Activated naive CD8-positive, alpha-beta T cell treated with anti-CD3 and anti-CD28 coated beads, Interleukin-2, amount 10 ng/mL, durations not matched to agents 7 days and 5 days (primary cell): ENCODE results near the gene PRICKLE2. TPM values are rescaled to one million over a fixed set of nuclear protein-coding genes. Genes with fewer than 3 reads are reported as not detected.

Experiments used
- ATAC-seq: fragments of 150-1000 bp; cut with Tn5 transposase; one replicate; pipeline ENCODE4 v1.10.0; 2021; ENCODE audit warnings: low read depth, moderate library complexity
- POLR2A ChIA-PET: fragments of 350-600 bp; sonication (Branson Sonifier 250); formaldehyde crosslinking; loops from one replicate; lab custom pipeline; 2021; ENCODE audit warnings: antibody characterized with exemption; lab: Charles Lee
- DNase-seq: peaks from one replicate; pipeline ENCODE4 v3.0.0; 2021
- H3K27ac Mint-ChIP-seq: one replicate; pipeline ENCODE4 v1.8.0; 2022; ENCODE audit warnings: mild to moderate bottlenecking, mixed read lengths
- H3K27me3 Mint-ChIP-seq: one replicate; pipeline ENCODE4 v1.8.0; 2022; ENCODE audit warnings: mild to moderate bottlenecking, moderate library complexity, mixed read lengths
- H3K36me3 Mint-ChIP-seq: one replicate; pipeline ENCODE4 v1.8.0; 2021; ENCODE audit warnings: mild to moderate bottlenecking, mixed read lengths
- H3K4me1 Mint-ChIP-seq: one replicate; pipeline ENCODE4 v1.8.0; 2021; ENCODE audit warnings: mixed read lengths
- H3K4me3 Mint-ChIP-seq: one replicate; pipeline ENCODE4 v1.8.0; 2022; ENCODE audit warnings: mild to moderate bottlenecking, moderate library complexity, mixed read lengths
- H3K9me3 Mint-ChIP-seq: one replicate; pipeline ENCODE4 v1.8.0; 2021; ENCODE audit warnings: mixed read lengths
- total RNA-seq, 2 experiments: library from RNA; stranded (reverse); gene quantifications; one replicate each; pipeline ENCODE4 v1.2.3, GENCODE V29; 2021

PRICKLE2 gene
- total RNA-seq, 2 experiments from 2014 or later, result not detected

- no peaks in the 10 kb centered on the region for H3K36me3 Mint-ChIP-seq
These were observed 65.1 kb downstream of the PRICKLE2 start for GRCh38 chr3:64160000-64160695.

DNA sequence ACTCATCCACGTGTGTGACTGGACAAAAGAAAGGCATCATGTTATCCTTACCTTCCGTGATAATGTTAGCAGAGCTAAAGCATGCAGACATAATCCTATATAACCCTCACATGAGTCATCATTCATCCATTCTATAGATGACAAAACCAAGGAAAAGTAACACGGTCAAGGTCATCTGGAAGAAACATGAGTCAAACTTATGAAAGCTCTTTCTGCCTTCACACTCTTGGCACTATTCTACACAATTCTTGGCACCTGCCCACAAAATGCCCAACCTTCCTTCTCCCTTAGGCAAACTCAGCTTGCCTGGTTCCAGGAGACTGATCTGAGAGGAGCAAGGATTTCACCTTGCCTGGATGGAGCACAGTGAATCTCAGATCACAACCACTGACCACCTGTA, 66.9 kb downstream of the PRICKLE2 start:
- ATAC-seq (no peak), DNase-seq (no peak)
- H3K4me3 Mint-ChIP-seq, result no peak overlapping the region
- H3K36me3 Mint-ChIP-seq, result no peaks in the 10 kb centered on the region
- no peaks in the 10 kb centered on the region for H3K9me3 Mint-ChIP-seq
- no peaks in the 10 kb centered on the region for H3K4me1 Mint-ChIP-seq
- H3K27ac Mint-ChIP-seq, result no peak overlapping the region
- peaks cover 5% of the 10 kb centered on the region for H3K27me3 Mint-ChIP-seq
- POLR2A ChIA-PET, result no interaction called here

More at GRCh38 chr3:64160000-64160695, 65.1 kb downstream of the PRICKLE2 start:
- Mint-ChIP-seq H3K27me3 (peaks cover 5% of the 10 kb centered on the region), H3K4me1 (no peaks in the 10 kb centered on the region), H3K4me3 (no peak overlapping the region), H3K9me3 (no peaks in the 10 kb centered on the region), H3K27ac (no peak overlapping the region)
- POLR2A ChIA-PET, result no interaction called here
- no peak for ATAC-seq
- DNase-seq, result no peak

- Mint-ChIP-seq H3K27me3 (peaks cover 5% of the 10 kb centered on the region), H3K4me3 (no peak overlapping the region), H3K36me3 (no peaks in the 10 kb centered on the region), H3K4me1 (no peaks in the 10 kb centered on the region), H3K9me3 (no peaks in the 10 kb centered on the region), H3K27ac (no peak overlapping the region)
- ATAC-seq (no peak), DNase-seq (no peak)
- POLR2A ChIA-PET, result no interaction called here
These were observed 67.9 kb downstream of the PRICKLE2 start for GRCh38 chr3:64157150-64158035.

- Mint-ChIP-seq H3K9me3 (no peaks in the 10 kb centered on the region), H3K27ac (no peak overlapping the region), H3K36me3 (no peaks in the 10 kb centered on the region), H3K4me3 (no peak overlapping the region), H3K4me1 (no peaks in the 10 kb centered on the region), H3K27me3 (peaks cover 5% of the 10 kb centered on the region)
- no peak for ATAC-seq
- POLR2A ChIA-PET, result no interaction called here
- DNase-seq, result no peak
These were observed 69.9 kb downstream of the PRICKLE2 start for GRCh38 chr3:64155328-64155727.

- Mint-ChIP-seq H3K4me1 (no peaks in the 10 kb centered on the region), H3K9me3 (peaks cover 2% of the 10 kb centered on the region), H3K4me3 (no peak overlapping the region), H3K27ac (no peak overlapping the region), H3K27me3 (no peaks in the 10 kb centered on the region), H3K36me3 (no peaks in the 10 kb centered on the region)
- POLR2A ChIA-PET, result no interaction called here
- ATAC-seq (no peak), DNase-seq (no peak)
These were observed 72.4 kb downstream of the PRICKLE2 start for GRCh38 chr3:64152676-64153466.

DNA sequence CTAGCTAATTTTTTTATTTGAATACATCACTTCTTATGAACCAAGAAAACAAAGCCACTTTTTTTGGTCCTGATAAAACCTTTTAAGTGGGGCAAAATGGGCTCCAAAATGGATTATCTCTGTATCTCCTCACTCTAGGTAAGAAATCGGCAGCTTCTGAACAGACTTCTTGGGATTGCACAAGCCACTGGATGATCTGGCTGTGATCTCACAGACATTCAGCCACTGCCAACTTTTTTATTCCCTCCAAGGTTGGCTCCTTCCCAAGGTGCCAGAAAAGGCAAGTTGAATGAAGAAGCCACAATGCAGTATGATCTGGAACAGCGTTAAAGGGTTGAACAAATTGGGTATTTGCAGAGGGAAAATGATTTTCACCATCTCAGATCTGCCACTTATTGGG, 73.2 kb downstream of the PRICKLE2 start:
- POLR2A ChIA-PET, result no interaction called here

DNA sequence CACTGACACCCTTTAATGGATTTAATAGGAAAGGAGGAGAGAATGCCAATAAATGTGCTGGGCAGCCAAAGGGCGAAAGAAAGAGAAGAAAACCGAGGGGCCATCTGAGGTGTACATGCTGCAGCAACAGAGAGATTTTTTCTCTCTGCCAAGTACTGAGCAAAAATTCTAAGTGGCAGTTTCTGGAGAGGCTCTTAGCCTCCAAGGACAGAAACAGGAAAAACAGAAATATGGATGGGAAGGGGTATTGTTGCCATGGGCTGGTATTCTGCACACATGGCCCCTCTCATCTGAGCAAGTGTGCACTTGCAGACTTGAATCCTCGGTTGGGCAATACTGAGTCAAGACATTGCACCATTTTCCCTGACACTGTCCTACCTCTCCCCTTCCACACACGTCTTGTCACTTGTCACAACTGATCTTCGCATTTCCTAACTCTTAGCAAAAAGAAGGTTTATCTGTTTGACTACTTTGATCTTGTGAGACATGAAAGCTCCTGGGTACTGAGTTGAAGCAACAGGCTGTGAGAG, 73.9 kb downstream of the PRICKLE2 start:
- Mint-ChIP-seq H3K9me3 (peaks cover 2% of the 10 kb centered on the region), H3K27ac (no peak overlapping the region), H3K4me3 (no peak overlapping the region), H3K4me1 (no peaks in the 10 kb centered on the region), H3K27me3 (no peaks in the 10 kb centered on the region), H3K36me3 (no peaks in the 10 kb centered on the region)
- ATAC-seq (no peak), DNase-seq (no peak)
- POLR2A ChIA-PET, result no interaction called here

More for the DNA sequence above, 73.2 kb downstream of the PRICKLE2 start:
- Mint-ChIP-seq H3K36me3 (no peaks in the 10 kb centered on the region), H3K4me3 (no peak overlapping the region), H3K9me3 (peaks cover 2% of the 10 kb centered on the region), H3K27ac (no peak overlapping the region), H3K4me1 (no peaks in the 10 kb centered on the region), H3K27me3 (no peaks in the 10 kb centered on the region)
- ATAC-seq (no peak), DNase-seq (no peak)

GRCh38 chr3:64150623-64151207, 74.6 kb downstream of the PRICKLE2 start:
- no peak overlapping the region for H3K4me3 Mint-ChIP-seq
- ATAC-seq (no peak), DNase-seq (no peak)
- H3K27ac Mint-ChIP-seq, result no peak overlapping the region
- H3K4me1 Mint-ChIP-seq, result no peaks in the 10 kb centered on the region
- H3K9me3 Mint-ChIP-seq, result peaks cover 2% of the 10 kb centered on the region
- POLR2A ChIA-PET, result no interaction called here
- no peaks in the 10 kb centered on the region for H3K27me3 Mint-ChIP-seq
- H3K36me3 Mint-ChIP-seq, result no peaks in the 10 kb centered on the region

GRCh38 chr3:64149886-64150285, 75.4 kb downstream of the PRICKLE2 start:
- ATAC-seq, result no peak
- POLR2A ChIA-PET, result no interaction called here
- Mint-ChIP-seq H3K4me3 (no peak overlapping the region), H3K4me1 (no peaks in the 10 kb centered on the region), H3K27me3 (no peaks in the 10 kb centered on the region), H3K27ac (no peak overlapping the region), H3K9me3 (peaks cover 2% of the 10 kb centered on the region), H3K36me3 (no peaks in the 10 kb centered on the region)
- no peak for DNase-seq

DNA sequence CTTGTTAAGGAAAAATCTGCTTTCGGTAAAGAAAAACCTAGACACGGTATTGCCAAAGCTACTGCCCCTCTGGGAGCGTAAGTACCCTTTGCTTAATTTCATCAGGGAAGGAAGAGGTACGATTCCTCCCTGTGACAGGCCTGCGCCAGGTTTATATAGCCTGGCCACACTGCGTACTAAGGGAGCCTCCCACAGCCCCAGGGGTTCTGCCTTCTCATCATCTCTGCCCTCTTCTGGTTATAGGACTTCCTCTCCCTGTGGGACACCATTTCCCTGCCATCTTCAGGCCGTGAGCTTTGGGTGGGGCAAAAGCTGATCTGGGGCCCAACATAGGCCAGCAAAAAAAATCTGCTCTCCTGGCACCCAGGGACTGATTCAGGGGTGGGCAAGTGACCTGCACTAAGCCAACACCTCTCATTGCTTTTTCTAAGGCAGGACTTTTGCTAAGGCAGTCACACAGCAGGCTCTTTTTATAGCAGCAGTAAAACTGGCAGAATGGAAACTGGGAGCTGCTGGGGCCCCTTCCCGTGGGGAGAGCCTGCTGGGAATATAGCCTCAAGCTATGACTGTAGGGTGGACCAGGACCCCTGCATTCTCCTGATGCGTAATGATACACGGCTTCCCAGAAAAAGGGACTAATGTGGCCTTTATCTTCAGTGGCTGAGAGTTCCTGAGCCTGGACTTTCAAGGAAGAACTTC, 76.2 kb downstream of the PRICKLE2 start:
- no peak for ATAC-seq
- peaks cover 2% of the 10 kb centered on the region for H3K9me3 Mint-ChIP-seq
- H3K27me3 Mint-ChIP-seq, result no peaks in the 10 kb centered on the region
- POLR2A ChIA-PET, result no interaction called here
- no peak overlapping the region for H3K27ac Mint-ChIP-seq
- no peaks in the 10 kb centered on the region for H3K4me1 Mint-ChIP-seq
- H3K36me3 Mint-ChIP-seq, result no peaks in the 10 kb centered on the region
- no peak overlapping the region for H3K4me3 Mint-ChIP-seq
- no peak for DNase-seq

GRCh38 chr3:64147211-64147610, 78.1 kb downstream of the PRICKLE2 start:
- peaks cover 2% of the 10 kb centered on the region for H3K9me3 Mint-ChIP-seq

DNA sequence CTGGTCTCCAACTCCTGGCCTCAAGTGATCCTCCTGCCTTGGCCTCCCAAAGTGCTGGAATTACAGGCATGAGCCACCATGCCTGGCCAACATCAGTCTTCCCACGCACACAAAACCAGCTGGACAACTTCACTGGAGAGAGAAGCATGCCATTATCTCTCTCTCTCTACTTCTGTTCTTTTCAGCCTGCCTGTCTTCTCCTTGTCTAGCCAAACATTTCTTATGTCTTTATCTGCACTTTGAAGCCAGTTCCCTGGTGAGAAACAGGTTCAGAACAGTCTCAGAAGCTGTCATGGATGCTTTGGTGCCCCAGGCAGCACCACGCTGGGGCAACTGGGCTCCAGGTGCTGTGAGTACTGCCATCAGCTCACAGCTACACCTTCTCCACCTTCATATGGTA, 79.8 kb downstream of the PRICKLE2 start:
- no peak for DNase-seq
- Mint-ChIP-seq H3K36me3 (no peaks in the 10 kb centered on the region), H3K27ac (no peak overlapping the region), H3K9me3 (peaks cover 2% of the 10 kb centered on the region), H3K27me3 (peaks cover 4% of the 10 kb centered on the region), H3K4me1 (no peaks in the 10 kb centered on the region), H3K4me3 (no peak overlapping the region)
- ATAC-seq, result no peak
- POLR2A ChIA-PET, result no interaction called here

More at GRCh38 chr3:64147211-64147610, 78.1 kb downstream of the PRICKLE2 start:
- DNase-seq (no peak), ATAC-seq (no peak)
- H3K4me1 Mint-ChIP-seq, result no peaks in the 10 kb centered on the region
- H3K27ac Mint-ChIP-seq, result no peak overlapping the region
- H3K27me3 Mint-ChIP-seq, result peaks cover 2% of the 10 kb centered on the region
- POLR2A ChIA-PET, result no interaction called here
- no peaks in the 10 kb centered on the region for H3K36me3 Mint-ChIP-seq
- H3K4me3 Mint-ChIP-seq, result no peak overlapping the region
